ENCODE results near the gene SPOCK2.
"Not testable (repeated sequence)": the region's sequence is repeated elsewhere in the genome, so short reads cannot be mapped to it uniquely, and the experiment has no call there.

The SPOCK2 gene

GRCh38 chr10:72087969-72088888 lies at the start of gene SPOCK2:
SPOCK2 (minus strand) TSS chr10:72088551; CDS start chr10:72088328, 223 bp downstream.
- peak in 42 of 58 donors; percentile 24 to 85 (median 56) for DNase-seq

GRCh38 chr10:72137583-72137982 lies 49.2 kb upstream of the SPOCK2 start:
- no peak for DNase-seq

- DNase-seq, result not testable (repeated sequence)
These were observed 47.9 kb upstream of the SPOCK2 start for GRCh38 chr10:72136225-72136624.

GRCh38 chr10:72134785-72135767 lies 46.7 kb upstream of the SPOCK2 start:
- no peak for DNase-seq

- no peak for DNase-seq
These were observed 45.2 kb upstream of the SPOCK2 start for GRCh38 chr10:72133517-72133916.

GRCh38 chr10:72132854-72133253 lies 44.5 kb upstream of the SPOCK2 start:
- DNase-seq, result no peak

GRCh38 chr10:72127571-72127970 lies 39.2 kb upstream of the SPOCK2 start:
- DNase-seq, result no peak

GRCh38 chr10:72126872-72127232 lies 38.5 kb upstream of the SPOCK2 start:
- DNase-seq, result no peak

- DNase-seq, result no peak
These were observed 38.0 kb upstream of the SPOCK2 start for GRCh38 chr10:72126184-72126871.

GRCh38 chr10:72124989-72125388 lies 36.6 kb upstream of the SPOCK2 start:
- DNase-seq, result peak in 2 of 58 donors; percentile 8 to 19

GRCh38 chr10:72124381-72124780 lies 36.0 kb upstream of the SPOCK2 start:
- DNase-seq, result no peak

GRCh38 chr10:72123616-72124015 lies 35.3 kb upstream of the SPOCK2 start:
- DNase-seq, result no peak

- no peak for DNase-seq
These were observed 33.9 kb upstream of the SPOCK2 start for GRCh38 chr10:72122221-72122620.

GRCh38 chr10:72121389-72121788 lies 33.0 kb upstream of the SPOCK2 start:
- DNase-seq, result no peak

- no peak for DNase-seq
These were observed 28.0 kb upstream of the SPOCK2 start for GRCh38 chr10:72116372-72116771.

GRCh38 chr10:72114706-72115450 lies 26.5 kb upstream of the SPOCK2 start:
- no peak for DNase-seq

GRCh38 chr10:72110673-72111401 lies 22.5 kb upstream of the SPOCK2 start:
- no peak for DNase-seq

GRCh38 chr10:72109636-72110157 lies 21.3 kb upstream of the SPOCK2 start:
- DNase-seq, result no peak

GRCh38 chr10:72108830-72109635 lies 20.7 kb upstream of the SPOCK2 start:
- DNase-seq, result no peak

Measured in anterior cingulate cortex (tissue), 58 donors.